K562 (cell line): ENCODE measurements around the gene DBNDD1. TPM values are rescaled to one million over a fixed set of nuclear protein-coding genes. Genes with fewer than 3 reads are reported as not detected.

ENCODE experiments used
- DACH1 ChIP-seq: fragments of 450-650 bp; IDR thresholded peaks from 2 replicates; pipeline ENCODE4 v1.6.1; 2018; ENCODE audit not compliant: partially characterized antibody
- E2F6 ChIP-seq, 2 experiments: IDR thresholded peaks; 2 replicates each; pipeline ENCODE4 v1.6.1; 2011; ENCODE audit warnings: borderline replicate concordance in 1 of 2, control low read depth in 1 of 2, low read depth in 1 of 2, low read length in 1 of 2, mild to moderate bottlenecking in 1 of 2, mixed read lengths in 1 of 2, moderate library complexity in 1 of 2; ENCODE audit not compliant: insufficient read depth in 1 of 2, insufficient read length in 1 of 2, poor library complexity in 1 of 2, severe bottlenecking in 1 of 2; ENCODE audit errors: extremely low read depth in 1 of 2
- EWSR1 ChIP-seq: fragments of 450-650 bp; IDR thresholded peaks from 2 replicates; pipeline ENCODE4 v1.6.1; 2018; ENCODE audit warnings: borderline replicate concordance, mild to moderate bottlenecking, low read depth, moderate library complexity; ENCODE audit not compliant: partially characterized antibody
- GTF2A2 ChIP-seq: IDR thresholded peaks from 2 replicates; pipeline ENCODE4 v1.6.1; 2016; ENCODE audit warnings: mild to moderate bottlenecking, missing genetic modification characterization, missing compliant biosample characterization
- MEIS2 ChIP-seq: fragments of 450-650 bp; IDR thresholded peaks from 2 replicates; pipeline ENCODE4 v1.6.1; 2014; ENCODE audit warnings: mild to moderate bottlenecking; ENCODE audit not compliant: partially characterized antibody
- PTTG1 ChIP-seq: fragments of 450-650 bp; IDR thresholded peaks from 2 replicates; pipeline ENCODE4 v1.6.1; 2016; ENCODE audit warnings: low read depth, mild to moderate bottlenecking, missing genetic modification characterization, missing compliant biosample characterization
- RERE ChIP-seq: sonication (generic); formaldehyde crosslinking; IDR thresholded peaks from 2 replicates; pipeline ENCODE4 v1.8.0; 2023; ENCODE audit warnings: missing genetic modification reagents, mild to moderate bottlenecking, borderline replicate concordance
- REST ChIP-seq, 2 experiments: fragments of 450-650 bp; formaldehyde crosslinking in 1 of 2; IDR thresholded peaks; 2 replicates each; pipeline versions ENCODE4 v1.4.0 to v1.6.1; 2014 to 2020; ENCODE audit warnings: mild to moderate bottlenecking in 2 of 2, borderline replicate concordance in 1 of 2, low read depth in 1 of 2
- SUPT5H ChIP-seq: fragments of 450-650 bp; IDR thresholded peaks from 2 replicates; pipeline ENCODE4 v1.6.1; 2016
- ZNF444 ChIP-seq: fragments of 250-450 bp; sonication (Bioruptor Pico); IDR thresholded peaks from 2 replicates; pipeline ENCODE4 v1.4.0; 2020; ENCODE audit warnings: mild to moderate bottlenecking, moderate library complexity
- polyA plus RNA-seq, 8 experiments: library from polyadenylated mRNA; depleted of rRNA in 4 of 8; stranded (reverse) in 5 of 8; unstranded in 3 of 8; fragments of >200 nt; fragmentation: Nextera tagmentation in 2 of 8; fragmentation: Illumina TruSeq in 1 of 8; extraction: Ambion mirVana in 2 of 8; extraction: Trizol in 1 of 8; gene quantifications; 2 replicates each; pipeline versions ENCODE4 v1.2.1 to v1.2.3, GENCODE V29; 2011 to 2014; ENCODE audit warnings: inconsistent platforms in 1 of 8, missing spikeins in 1 of 8
- total RNA-seq, 7 experiments: library from RNA; depleted of rRNA in 6 of 7; stranded (reverse); fragments of >200 nt in 6 of 7; fragmentation: Illumina TruSeq in 2 of 7; extraction: Trizol in 2 of 7; gene quantifications; 2 replicates each; pipeline versions ENCODE4 v1.2.1 to v1.2.3, GENCODE V29; 2011 to 2021; ENCODE audit warnings: low replicate concordance in 1 of 7

The DBNDD1 gene
- total and polyA plus RNA-seq, 9 of the 15 experiments (the other 6 are each of a cell fraction or from before 2014, with no cell fraction given): 0.55 to 13.0 (median 5.8) TPM

- TF ChIP-seq RERE (no peak), GTF2A2 (no peak), SUPT5H (peak; percentile 49; the same call in 1 of the 2 replicates), REST (IDR thresholded peaks at IDR 0.05; ENCODE audit: borderline replicate concordance) (peak; percentile 16; the same call in 1 of the 2 replicates), REST (CRISPR knock-in tag; IDR thresholded peaks at IDR 0.05; ENCODE audit: low read depth) (no peak), ZNF444 (CRISPR knock-in tag) (no peak), EWSR1 (no peak), PTTG1 (tag) (no peak), E2F6 (IDR thresholded peaks at IDR 0.05; ENCODE audit: borderline replicate concordance in 1 of 2, extremely low read depth in 1 of 2, insufficient read depth in 1 of 2, insufficient read length in 1 of 2, low read depth in 1 of 2, low read length in 1 of 2, poor library complexity in 1 of 2, severe bottlenecking in 1 of 2) (peak; percentile 63 to 69), DACH1 (no peak), MEIS2 (no peak)
Measured at GRCh38 chr16:90046971-90047713, 27.9 kb upstream of the DBNDD1 start (continued).
